ENCODE measurements around the gene TBC1D12.

Gene TBC1D12

GRCh38 chr10:94407668-94408067 lies 5.3 kb downstream of the TBC1D12 start:
- DNase-seq (ENCODE audit: low spot score), result no peak

GRCh38 chr10:94409021-94409657 lies 6.8 kb downstream of the TBC1D12 start:
- DNase-seq (ENCODE audit: low spot score), result no peak

GRCh38 chr10:94411304-94411703 lies 9.0 kb downstream of the TBC1D12 start:
- no peak for DNase-seq (ENCODE audit: low spot score)

- DNase-seq (ENCODE audit: low spot score), result no peak
Measured at GRCh38 chr10:94412449-94412848, 10.1 kb downstream of the TBC1D12 start.

- DNase-seq (ENCODE audit: low spot score), result no peak
Measured at GRCh38 chr10:94413361-94413760, 11.0 kb downstream of the TBC1D12 start.

GRCh38 chr10:94416896-94417295 lies 14.6 kb downstream of the TBC1D12 start:
- no peak for DNase-seq (ENCODE audit: low spot score)

GRCh38 chr10:94417321-94417720 lies 15.0 kb downstream of the TBC1D12 start:
- DNase-seq (ENCODE audit: low spot score), result no peak

- no peak for DNase-seq (ENCODE audit: low spot score)
Measured at GRCh38 chr10:94420516-94420915, 18.2 kb downstream of the TBC1D12 start.

- no peak for DNase-seq (ENCODE audit: low spot score)
Measured at GRCh38 chr10:94420998-94421528, 18.7 kb downstream of the TBC1D12 start.

GRCh38 chr10:94423627-94424026 lies 21.3 kb downstream of the TBC1D12 start:
- no peak for DNase-seq (ENCODE audit: low spot score)

GRCh38 chr10:94424714-94425337 lies 22.5 kb downstream of the TBC1D12 start:
- no peak for DNase-seq (ENCODE audit: low spot score)

- no peak for DNase-seq (ENCODE audit: low spot score)
Measured at GRCh38 chr10:94425942-94426341, 23.6 kb downstream of the TBC1D12 start.

GRCh38 chr10:94427166-94427565 lies 24.8 kb downstream of the TBC1D12 start:
- DNase-seq (ENCODE audit: low spot score), result no peak

- no peak for DNase-seq (ENCODE audit: low spot score)
Measured at GRCh38 chr10:94428766-94429707, 26.7 kb downstream of the TBC1D12 start.

- DNase-seq (ENCODE audit: low spot score), result no peak
Measured at GRCh38 chr10:94430701-94431100, 28.4 kb downstream of the TBC1D12 start.

GRCh38 chr10:94432443-94432842 lies 30.1 kb downstream of the TBC1D12 start:
- no peak for DNase-seq (ENCODE audit: low spot score)

- no peak for DNase-seq (ENCODE audit: low spot score)
Measured at GRCh38 chr10:94439275-94439861, 37.0 kb downstream of the TBC1D12 start.

- no peak for DNase-seq (ENCODE audit: low spot score)
Measured at GRCh38 chr10:94440096-94440495, 37.8 kb downstream of the TBC1D12 start.

GRCh38 chr10:94443047-94443446 lies 40.7 kb downstream of the TBC1D12 start:
- no peak for DNase-seq (ENCODE audit: low spot score)

- no peak for DNase-seq (ENCODE audit: low spot score)
Measured at GRCh38 chr10:94443549-94443948, 41.2 kb downstream of the TBC1D12 start.

GRCh38 chr10:94450782-94451181 lies 48.4 kb downstream of the TBC1D12 start:
- DNase-seq (ENCODE audit: low spot score), result no peak

- DNase-seq (ENCODE audit: low spot score), result no peak
Measured at GRCh38 chr10:94451883-94452519, 49.7 kb downstream of the TBC1D12 start.

Measured in CD4-positive, alpha-beta T cell treated with Interleukin-2 at 100 ng/mL for 4 hours (primary cell).